Measurements from ENCODE around the gene VTI1B. TPM values are rescaled to one million over a fixed set of nuclear protein-coding genes. Genes with fewer than 3 reads are reported as not detected.

Gene VTI1B
- total and polyA plus RNA-seq, 2 experiments from 2014 or later = 44.7 to 96.1 TPM

- no peak overlapping the region for H3K4me3 Mint-ChIP-seq
- TF ChIP-seq ZNF114 (CRISPR knock-in tag; IDR thresholded peaks at IDR 0.05) (no peak), EZH2phosphoT487 (IDR thresholded peaks at IDR 0.05; ENCODE audit: unreplicated experiment) (no peak), POLR2AphosphoS5 (IDR thresholded peaks at IDR 0.05; ENCODE audit: low read depth) (no peak), ETS1 (IDR thresholded peaks at IDR 0.05) (no peak), STAT1 (IDR thresholded peaks at IDR 0.05; ENCODE audit: unreplicated experiment) (no peak), EZH2 (IDR thresholded peaks at IDR 0.05; ENCODE audit: low read depth, unreplicated experiment) (no peak), JUNB (IDR thresholded peaks at IDR 0.05; ENCODE audit: unreplicated experiment) (no peak), ZNF462 (CRISPR knock-in tag; IDR thresholded peaks at IDR 0.05) (no peak), REST (IDR thresholded peaks at IDR 0.05; ENCODE audit: unreplicated experiment) (no peak), NANOG (IDR thresholded peaks at IDR 0.05; ENCODE audit: borderline replicate concordance) (no peak), ZNF331 (CRISPR knock-in tag; IDR thresholded peaks at IDR 0.05; ENCODE audit: low read depth) (no peak), CREB1 (CRISPR knock-in tag; IDR thresholded peaks at IDR 0.05; ENCODE audit: low read depth) (no peak)
- TF ChIP-seq, protein P1, sequence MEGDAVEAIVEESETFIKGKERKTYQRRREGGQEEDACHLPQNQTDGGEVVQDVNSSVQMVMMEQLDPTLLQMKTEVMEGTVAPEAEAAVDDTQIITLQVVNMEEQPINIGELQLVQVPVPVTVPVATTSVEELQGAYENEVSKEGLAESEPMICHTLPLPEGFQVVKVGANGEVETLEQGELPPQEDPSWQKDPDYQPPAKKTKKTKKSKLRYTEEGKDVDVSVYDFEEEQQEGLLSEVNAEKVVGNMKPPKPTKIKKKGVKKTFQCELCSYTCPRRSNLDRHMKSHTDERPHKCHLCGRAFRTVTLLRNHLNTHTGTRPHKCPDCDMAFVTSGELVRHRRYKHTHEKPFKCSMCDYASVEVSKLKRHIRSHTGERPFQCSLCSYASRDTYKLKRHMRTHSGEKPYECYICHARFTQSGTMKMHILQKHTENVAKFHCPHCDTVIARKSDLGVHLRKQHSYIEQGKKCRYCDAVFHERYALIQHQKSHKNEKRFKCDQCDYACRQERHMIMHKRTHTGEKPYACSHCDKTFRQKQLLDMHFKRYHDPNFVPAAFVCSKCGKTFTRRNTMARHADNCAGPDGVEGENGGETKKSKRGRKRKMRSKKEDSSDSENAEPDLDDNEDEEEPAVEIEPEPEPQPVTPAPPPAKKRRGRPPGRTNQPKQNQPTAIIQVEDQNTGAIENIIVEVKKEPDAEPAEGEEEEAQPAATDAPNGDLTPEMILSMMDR (conservative IDR thresholded peaks at IDR 0.05; ENCODE audit: low read depth in 2 of 2) = no peak
- Histone ChIP-seq H3K36me3 (ENCODE audit: insufficient read depth) (no peaks in the 10 kb centered on the region), H3K4me3 (no peak overlapping the region), H4K20me1 (replicated peaks; ENCODE audit: insufficient read depth) (peaks cover 10% of the 10 kb centered on the region; the same call in 1 of the 2 replicates), H3K79me2 (replicated peaks; ENCODE audit: insufficient read depth) (no peaks in the 10 kb centered on the region), H3K9me2 (ENCODE audit: insufficient read depth) (no peaks in the 10 kb centered on the region), H2AFZ (no peak overlapping the region), H3K4me1 (ENCODE audit: insufficient read depth) (no peaks in the 10 kb centered on the region), H3K4me2 (no peak overlapping the region), H3K27me3 (ENCODE audit: insufficient read depth) (no peaks in the 10 kb centered on the region), H3F3A (replicated peaks; ENCODE audit: low read depth) (no peaks in the 10 kb centered on the region), H3K27ac (ENCODE audit: low read depth) (no peak overlapping the region)
- DNase-seq (ENCODE audit: low spot score) (no peak), ATAC-seq (no peak)
- H3K4me1 Mint-ChIP-seq = no peaks in the 10 kb centered on the region
- H3K9me3 Mint-ChIP-seq = no peaks in the 10 kb centered on the region
- peaks cover 7% of the 10 kb centered on the region; the same call in 2 of the 3 replicates for H3K36me3 Mint-ChIP-seq (ENCODE audit: low read depth)
- H3K27me3 Mint-ChIP-seq (ENCODE audit: insufficient read depth, low read depth, poor library complexity) = peaks cover 7% of the 10 kb centered on the region
- no peak overlapping the region for H3K27ac Mint-ChIP-seq
Observed at GRCh38 chr14:67630938-67631337, 43.5 kb downstream of the VTI1B start.
